Kidney epithelial cell (primary cell): ENCODE data around the gene PRKG2. TPM values are rescaled to one million over a fixed set of nuclear protein-coding genes. Genes with fewer than 3 reads are reported as not detected.

Experiments
- DNase-seq: peaks from one replicate; pipeline ENCODE4 v3.0.0-alpha.2; 2010; ENCODE audit warnings: low read depth
- H3K27me3 ChIP-seq: 2 replicates; pipeline ENCODE4 v1.6.0; 2011; ENCODE audit warnings: low read length; ENCODE audit not compliant: control insufficient read depth, insufficient read depth
- H3K36me3 ChIP-seq: 2 replicates; pipeline ENCODE4 v1.5.1; 2011; ENCODE audit warnings: low read length; ENCODE audit not compliant: control insufficient read depth, insufficient read depth
- H3K4me3 ChIP-seq: 2 replicates; pipeline ENCODE4 v1.5.1; 2011; ENCODE audit warnings: low read depth, mild to moderate bottlenecking, control low read depth, low read length
- total RNA-seq: library from RNA; depleted of rRNA; stranded (reverse); fragments of >200 nt; gene quantifications from 2 replicates; pipeline ENCODE4 v1.2.3, GENCODE V29; 2015
- TF ChIP-seq, protein P1 (sequence below): IDR thresholded peaks from 2 replicates; pipeline ENCODE4 v1.5.1; 2011; ENCODE audit warnings: mild to moderate bottlenecking, moderate library complexity, low read length, control low read depth, inconsistent platforms; ENCODE audit not compliant: insufficient read depth, poor library complexity, severe bottlenecking

Gene PRKG2, protein sequence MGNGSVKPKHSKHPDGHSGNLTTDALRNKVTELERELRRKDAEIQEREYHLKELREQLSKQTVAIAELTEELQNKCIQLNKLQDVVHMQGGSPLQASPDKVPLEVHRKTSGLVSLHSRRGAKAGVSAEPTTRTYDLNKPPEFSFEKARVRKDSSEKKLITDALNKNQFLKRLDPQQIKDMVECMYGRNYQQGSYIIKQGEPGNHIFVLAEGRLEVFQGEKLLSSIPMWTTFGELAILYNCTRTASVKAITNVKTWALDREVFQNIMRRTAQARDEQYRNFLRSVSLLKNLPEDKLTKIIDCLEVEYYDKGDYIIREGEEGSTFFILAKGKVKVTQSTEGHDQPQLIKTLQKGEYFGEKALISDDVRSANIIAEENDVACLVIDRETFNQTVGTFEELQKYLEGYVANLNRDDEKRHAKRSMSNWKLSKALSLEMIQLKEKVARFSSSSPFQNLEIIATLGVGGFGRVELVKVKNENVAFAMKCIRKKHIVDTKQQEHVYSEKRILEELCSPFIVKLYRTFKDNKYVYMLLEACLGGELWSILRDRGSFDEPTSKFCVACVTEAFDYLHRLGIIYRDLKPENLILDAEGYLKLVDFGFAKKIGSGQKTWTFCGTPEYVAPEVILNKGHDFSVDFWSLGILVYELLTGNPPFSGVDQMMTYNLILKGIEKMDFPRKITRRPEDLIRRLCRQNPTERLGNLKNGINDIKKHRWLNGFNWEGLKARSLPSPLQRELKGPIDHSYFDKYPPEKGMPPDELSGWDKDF
- 2.3 and 4.8 TPM in 2 replicates for total RNA-seq

DNA sequence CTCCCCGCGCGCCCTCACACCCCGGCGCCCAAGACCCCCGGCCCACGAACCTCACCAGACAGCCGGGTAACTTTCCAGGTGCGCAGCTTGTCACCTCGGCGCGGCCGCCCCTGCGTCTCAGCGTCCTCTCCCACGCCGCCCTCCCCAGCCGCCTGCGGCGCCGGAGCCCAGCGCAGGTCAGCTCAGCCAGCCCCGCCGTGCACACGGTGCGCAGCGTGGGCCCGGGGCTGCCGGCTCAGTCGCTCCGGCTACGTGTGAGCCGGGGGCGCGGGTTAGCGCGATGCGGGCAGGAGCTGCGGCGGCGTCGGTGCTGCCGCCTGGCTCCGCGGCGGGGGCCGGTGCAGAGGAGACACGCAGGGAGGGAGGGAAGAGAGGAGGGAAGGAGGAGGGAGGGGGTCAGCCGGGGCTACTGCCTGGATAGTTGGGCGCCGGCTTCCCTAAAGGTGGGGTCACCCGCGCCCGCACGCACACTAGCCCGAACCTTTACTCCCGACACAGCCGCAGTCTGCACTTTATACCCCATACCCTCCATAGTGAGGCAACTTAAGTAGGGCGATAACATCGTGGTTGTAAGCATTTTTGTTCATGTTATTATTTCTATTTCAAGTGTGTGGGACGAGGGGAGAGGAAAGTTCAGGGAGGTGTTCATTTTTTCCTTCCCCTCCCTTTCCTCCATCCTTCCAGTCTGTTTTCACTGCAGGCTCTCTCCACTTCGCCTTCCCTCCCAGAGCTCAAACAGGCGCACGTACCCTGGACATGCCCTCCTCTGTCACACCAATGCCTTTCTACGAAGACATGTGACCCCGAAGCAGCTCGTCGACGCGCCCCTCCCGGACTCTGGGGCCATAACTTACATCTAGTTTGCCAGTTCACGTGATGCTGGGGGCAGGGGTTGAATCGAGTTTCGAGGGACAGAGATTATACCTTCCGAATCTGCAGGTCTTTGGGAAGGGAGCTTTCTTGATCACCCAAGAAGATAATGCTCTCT is at the start of gene PRKG2:
Gene PRKG2 (minus strand): TSS at position 342 of the 988 bp plus-strand sequence. CDS start 10,175 bp downstream, outside the sequence.
- TF ChIP-seq, protein P1, sequence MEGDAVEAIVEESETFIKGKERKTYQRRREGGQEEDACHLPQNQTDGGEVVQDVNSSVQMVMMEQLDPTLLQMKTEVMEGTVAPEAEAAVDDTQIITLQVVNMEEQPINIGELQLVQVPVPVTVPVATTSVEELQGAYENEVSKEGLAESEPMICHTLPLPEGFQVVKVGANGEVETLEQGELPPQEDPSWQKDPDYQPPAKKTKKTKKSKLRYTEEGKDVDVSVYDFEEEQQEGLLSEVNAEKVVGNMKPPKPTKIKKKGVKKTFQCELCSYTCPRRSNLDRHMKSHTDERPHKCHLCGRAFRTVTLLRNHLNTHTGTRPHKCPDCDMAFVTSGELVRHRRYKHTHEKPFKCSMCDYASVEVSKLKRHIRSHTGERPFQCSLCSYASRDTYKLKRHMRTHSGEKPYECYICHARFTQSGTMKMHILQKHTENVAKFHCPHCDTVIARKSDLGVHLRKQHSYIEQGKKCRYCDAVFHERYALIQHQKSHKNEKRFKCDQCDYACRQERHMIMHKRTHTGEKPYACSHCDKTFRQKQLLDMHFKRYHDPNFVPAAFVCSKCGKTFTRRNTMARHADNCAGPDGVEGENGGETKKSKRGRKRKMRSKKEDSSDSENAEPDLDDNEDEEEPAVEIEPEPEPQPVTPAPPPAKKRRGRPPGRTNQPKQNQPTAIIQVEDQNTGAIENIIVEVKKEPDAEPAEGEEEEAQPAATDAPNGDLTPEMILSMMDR = no peak
- peaks cover 16% of the 10 kb centered on the region for H3K27me3 ChIP-seq
- H3K4me3 ChIP-seq = peak within 1 kb of the TSS; percentile 41
- no peaks in the 10 kb centered on the region for H3K36me3 ChIP-seq
- no peak for DNase-seq

- no peaks in the 10 kb centered on the region for H3K27me3 ChIP-seq
- DNase-seq = no peak
- H3K36me3 ChIP-seq = no peaks in the 10 kb centered on the region
- no peak overlapping the region for H3K4me3 ChIP-seq
- TF ChIP-seq, protein P1 = peak; percentile 34
These were observed 45.5 kb upstream of the PRKG2 start for GRCh38 chr4:81260443-81261101.

GRCh38 chr4:81258841-81259550 is 44.0 kb upstream of the PRKG2 start:
- H3K36me3 ChIP-seq = no peaks in the 10 kb centered on the region
- H3K4me3 ChIP-seq = no peak overlapping the region
- no peaks in the 10 kb centered on the region for H3K27me3 ChIP-seq
- TF ChIP-seq, protein P1 = no peak
- no peak for DNase-seq

- TF ChIP-seq, protein P1 = no peak
- Histone ChIP-seq H3K27me3 (no peaks in the 10 kb centered on the region), H3K36me3 (no peaks in the 10 kb centered on the region), H3K4me3 (no peak overlapping the region)
- DNase-seq = no peak
These were observed 42.8 kb upstream of the PRKG2 start for GRCh38 chr4:81257816-81258215.
